Spleen (tissue), 7 donors: Measurements from ENCODE around the gene C6orf141.

Experiments used
- POLR2A ChIP-seq, 3 donors: fragments of 450-650 bp; IDR thresholded peaks; one replicate each; pipeline ENCODE4 v1.5.1; 2017; ENCODE audit warnings: antibody characterized with exemption in 3 of 3, mild to moderate bottlenecking in 1 of 3
- POLR2AphosphoS5 ChIP-seq, 3 donors: sonication (generic); formaldehyde crosslinking; IDR thresholded peaks; one replicate each; pipeline ENCODE4 v1.5.1; 2017; ENCODE audit warnings: antibody characterized with exemption in 3 of 3
- TF ChIP-seq, protein P1 (sequence below), 11 experiments: fragments of 200-600 bp in 7 of 11; fragments of 450-650 bp in 4 of 11; sonication (generic) in 4 of 11; IDR thresholded peaks in 8 of 11; conservative IDR thresholded peaks in 3 of 11; 1 replicate in 7 of 11; 2 replicates in 4 of 11; pipeline versions ENCODE4 v1.4.0 to v1.8.0; 2016 to 2021; ENCODE audit warnings: antibody characterized with exemption in 11 of 11, inconsistent platforms in 4 of 11, mild to moderate bottlenecking in 1 of 11
- donor health status: DM: no; HTN: no; CAD: no; lungs with moderate emphysema.
- donor health status: DM: no; HTN: no; CAD: no.
- donor health status: DM: no; HTN: no; CAD: no.

DNA sequence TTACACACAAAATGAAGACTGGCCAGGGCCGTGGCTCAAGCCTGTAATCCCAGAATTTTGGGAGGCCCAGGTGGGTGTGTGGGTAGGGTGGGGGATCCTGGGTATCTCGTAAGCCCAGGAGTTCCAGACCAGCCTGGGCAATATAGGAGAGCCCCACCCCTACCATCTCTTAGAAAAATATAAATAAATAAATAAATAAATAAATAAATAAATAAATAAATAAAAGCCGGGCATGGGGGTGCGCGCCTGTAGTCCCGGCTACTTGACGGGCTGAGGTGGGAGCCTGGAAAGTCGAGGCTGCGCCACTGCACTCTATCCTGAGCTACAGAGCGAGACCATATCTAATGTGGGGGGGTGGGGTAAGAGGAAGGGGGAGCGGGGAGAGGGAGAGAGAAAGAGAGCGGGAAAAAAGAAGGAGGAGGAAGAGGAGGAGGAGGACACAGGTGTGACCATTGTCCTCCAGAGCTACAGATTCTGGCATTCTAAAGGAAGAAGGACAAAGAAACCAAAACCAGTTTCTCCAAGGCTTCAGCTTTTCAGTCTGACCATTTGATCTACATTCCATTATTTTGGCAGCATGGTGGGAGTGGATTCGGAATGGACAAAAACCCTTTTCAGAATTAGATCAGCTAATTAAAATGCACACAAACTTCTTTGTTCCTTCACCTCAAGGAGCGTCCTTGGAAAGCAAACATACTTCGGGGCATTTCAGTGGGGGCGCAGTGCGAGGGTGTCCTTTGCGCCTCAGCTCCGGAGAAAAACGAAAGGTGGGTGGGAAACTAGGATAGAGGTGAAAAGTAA lies 577 bp upstream of the C6orf141 start:
- TF ChIP-seq, protein P1, sequence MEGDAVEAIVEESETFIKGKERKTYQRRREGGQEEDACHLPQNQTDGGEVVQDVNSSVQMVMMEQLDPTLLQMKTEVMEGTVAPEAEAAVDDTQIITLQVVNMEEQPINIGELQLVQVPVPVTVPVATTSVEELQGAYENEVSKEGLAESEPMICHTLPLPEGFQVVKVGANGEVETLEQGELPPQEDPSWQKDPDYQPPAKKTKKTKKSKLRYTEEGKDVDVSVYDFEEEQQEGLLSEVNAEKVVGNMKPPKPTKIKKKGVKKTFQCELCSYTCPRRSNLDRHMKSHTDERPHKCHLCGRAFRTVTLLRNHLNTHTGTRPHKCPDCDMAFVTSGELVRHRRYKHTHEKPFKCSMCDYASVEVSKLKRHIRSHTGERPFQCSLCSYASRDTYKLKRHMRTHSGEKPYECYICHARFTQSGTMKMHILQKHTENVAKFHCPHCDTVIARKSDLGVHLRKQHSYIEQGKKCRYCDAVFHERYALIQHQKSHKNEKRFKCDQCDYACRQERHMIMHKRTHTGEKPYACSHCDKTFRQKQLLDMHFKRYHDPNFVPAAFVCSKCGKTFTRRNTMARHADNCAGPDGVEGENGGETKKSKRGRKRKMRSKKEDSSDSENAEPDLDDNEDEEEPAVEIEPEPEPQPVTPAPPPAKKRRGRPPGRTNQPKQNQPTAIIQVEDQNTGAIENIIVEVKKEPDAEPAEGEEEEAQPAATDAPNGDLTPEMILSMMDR (IDR thresholded peaks at IDR 0.05 in 8 of 11, conservative IDR thresholded peaks at IDR 0.05 in 3 of 11): no peak
- TF ChIP-seq POLR2A (IDR thresholded peaks at IDR 0.05) (no peak), POLR2AphosphoS5 (IDR thresholded peaks at IDR 0.05) (no peak)
